ENCODE data around the gene ACO2.
A peak's percentile ranks its signal among the peaks of the same experiment; 100 is the strongest.

Gene ACO2

DNA sequence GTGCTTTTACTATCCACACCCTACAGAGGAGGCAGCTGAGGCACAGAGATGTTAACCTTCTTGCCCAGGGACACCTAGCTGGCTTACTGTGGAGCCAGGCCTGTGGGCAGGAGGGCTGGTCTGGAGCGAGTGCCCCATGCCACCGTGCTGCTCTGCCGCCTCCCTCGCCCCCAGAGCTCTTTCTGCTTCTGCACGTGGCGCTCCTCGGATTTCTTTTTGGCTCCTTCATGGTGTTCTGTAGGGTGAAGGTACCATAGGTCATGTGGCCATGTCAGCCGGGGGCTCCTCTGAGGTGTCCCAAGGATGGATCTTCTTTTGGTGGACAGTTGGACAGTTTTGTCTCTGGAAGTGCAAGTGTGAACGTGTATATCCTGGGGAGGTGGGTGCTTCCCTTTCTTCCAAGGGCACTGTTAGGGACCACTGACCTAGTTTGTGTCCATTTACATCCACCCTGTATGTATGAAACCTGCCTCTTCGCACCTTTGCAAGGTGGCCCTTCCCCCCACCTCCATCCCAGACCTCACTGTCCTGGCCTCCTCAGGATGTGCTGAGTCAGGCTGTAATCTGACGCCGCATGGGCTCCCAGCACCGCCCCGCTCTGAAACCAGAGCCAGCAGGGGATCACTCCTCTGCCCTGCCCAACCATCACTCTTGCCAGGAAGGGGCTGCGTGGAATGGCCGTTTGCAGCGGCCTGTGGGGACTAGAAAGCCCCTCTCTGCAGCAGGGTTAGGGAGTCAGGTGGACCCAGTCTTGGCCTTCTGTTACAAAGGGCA, 43.7 kb downstream of the ACO2 start (continued):
- TF ChIP-seq ZNF292 (tag by site-specific recombination; IDR thresholded peaks at IDR 0.05; ENCODE audit: borderline replicate concordance, low read depth): no peak
- TF ChIP-seq ZSCAN30 (tag by site-specific recombination; IDR thresholded peaks at IDR 0.05): no peak
- peak; percentile 75 for TF ChIP-seq WT1 (tag by site-specific recombination; IDR thresholded peaks at IDR 0.05)
- TF ChIP-seq, protein P1, sequence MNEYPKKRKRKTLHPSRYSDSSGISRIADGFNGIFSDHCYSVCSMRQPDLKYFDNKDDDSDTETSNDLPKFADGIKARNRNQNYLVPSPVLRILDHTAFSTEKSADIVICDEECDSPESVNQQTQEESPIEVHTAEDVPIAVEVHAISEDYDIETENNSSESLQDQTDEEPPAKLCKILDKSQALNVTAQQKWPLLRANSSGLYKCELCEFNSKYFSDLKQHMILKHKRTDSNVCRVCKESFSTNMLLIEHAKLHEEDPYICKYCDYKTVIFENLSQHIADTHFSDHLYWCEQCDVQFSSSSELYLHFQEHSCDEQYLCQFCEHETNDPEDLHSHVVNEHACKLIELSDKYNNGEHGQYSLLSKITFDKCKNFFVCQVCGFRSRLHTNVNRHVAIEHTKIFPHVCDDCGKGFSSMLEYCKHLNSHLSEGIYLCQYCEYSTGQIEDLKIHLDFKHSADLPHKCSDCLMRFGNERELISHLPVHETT (tag by site-specific recombination; IDR thresholded peaks at IDR 0.05): 0 out of 2 replicates have a peak, but pooled peaks have one; percentile 16
- TF ChIP-seq GLIS1 (tag by site-specific recombination; IDR thresholded peaks at IDR 0.05): peak; percentile 76
- 0 out of 2 replicates have a peak, but pooled peaks have one; percentile 56 for TF ChIP-seq ZFP37 (tag by site-specific recombination; IDR thresholded peaks at IDR 0.05)
- TF ChIP-seq, protein P2, sequence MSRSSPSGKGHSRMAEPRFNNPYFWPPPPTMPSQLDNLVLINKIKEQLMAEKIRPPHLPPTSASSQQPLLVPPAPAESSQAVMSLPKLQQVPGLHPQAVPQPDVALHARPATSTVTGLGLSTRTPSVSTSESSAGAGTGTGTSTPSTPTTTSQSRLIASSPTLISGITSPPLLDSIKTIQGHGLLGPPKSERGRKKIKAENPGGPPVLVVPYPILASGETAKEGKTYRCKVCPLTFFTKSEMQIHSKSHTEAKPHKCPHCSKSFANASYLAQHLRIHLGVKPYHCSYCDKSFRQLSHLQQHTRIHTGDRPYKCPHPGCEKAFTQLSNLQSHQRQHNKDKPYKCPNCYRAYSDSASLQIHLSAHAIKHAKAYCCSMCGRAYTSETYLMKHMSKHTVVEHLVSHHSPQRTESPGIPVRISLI (tag by site-specific recombination; IDR thresholded peaks at IDR 0.05): no peak
- no peak for TF ChIP-seq ZNF529 (tag by site-specific recombination; IDR thresholded peaks at IDR 0.05; ENCODE audit: insufficient replicate concordance)
- TF ChIP-seq, protein P3, sequence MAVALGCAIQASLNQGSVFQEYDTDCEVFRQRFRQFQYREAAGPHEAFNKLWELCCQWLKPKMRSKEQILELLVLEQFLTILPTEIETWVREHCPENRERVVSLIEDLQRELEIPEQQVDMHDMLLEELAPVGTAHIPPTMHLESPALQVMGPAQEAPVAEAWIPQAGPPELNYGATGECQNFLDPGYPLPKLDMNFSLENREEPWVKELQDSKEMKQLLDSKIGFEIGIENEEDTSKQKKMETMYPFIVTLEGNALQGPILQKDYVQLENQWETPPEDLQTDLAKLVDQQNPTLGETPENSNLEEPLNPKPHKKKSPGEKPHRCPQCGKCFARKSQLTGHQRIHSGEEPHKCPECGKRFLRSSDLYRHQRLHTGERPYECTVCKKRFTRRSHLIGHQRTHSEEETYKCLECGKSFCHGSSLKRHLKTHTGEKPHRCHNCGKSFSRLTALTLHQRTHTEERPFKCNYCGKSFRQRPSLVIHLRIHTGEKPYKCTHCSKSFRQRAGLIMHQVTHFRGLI (tag by site-specific recombination; IDR thresholded peaks at IDR 0.05): peak; percentile 97
- TF ChIP-seq ZNF223 (tag by site-specific recombination; IDR thresholded peaks at IDR 0.05): no peak
- TF ChIP-seq ZNF239 (tag by site-specific recombination; IDR thresholded peaks at IDR 0.05): no peak
- no peak for TF ChIP-seq SCRT2 (tag by site-specific recombination; IDR thresholded peaks at IDR 0.05)
- TF ChIP-seq ZNF548 (tag by site-specific recombination; IDR thresholded peaks at IDR 0.05): peak; percentile 46; the same call in 1 of the 2 replicates
- TF ChIP-seq ZNF37A (tag by site-specific recombination; IDR thresholded peaks at IDR 0.05): no peak
- no peak for TF ChIP-seq GFI1B (tag by site-specific recombination; IDR thresholded peaks at IDR 0.05)
- no peak for TF ChIP-seq ZNF112 (tag by site-specific recombination; IDR thresholded peaks at IDR 0.05)
- TF ChIP-seq SP2 (tag by site-specific recombination; IDR thresholded peaks at IDR 0.05): no peak
- TF ChIP-seq ZNF394 (tag by site-specific recombination; IDR thresholded peaks at IDR 0.05; ENCODE audit: borderline replicate concordance): no peak
- TF ChIP-seq ZNF623 (tag by site-specific recombination; IDR thresholded peaks at IDR 0.05): no peak
- TF ChIP-seq, protein P4, sequence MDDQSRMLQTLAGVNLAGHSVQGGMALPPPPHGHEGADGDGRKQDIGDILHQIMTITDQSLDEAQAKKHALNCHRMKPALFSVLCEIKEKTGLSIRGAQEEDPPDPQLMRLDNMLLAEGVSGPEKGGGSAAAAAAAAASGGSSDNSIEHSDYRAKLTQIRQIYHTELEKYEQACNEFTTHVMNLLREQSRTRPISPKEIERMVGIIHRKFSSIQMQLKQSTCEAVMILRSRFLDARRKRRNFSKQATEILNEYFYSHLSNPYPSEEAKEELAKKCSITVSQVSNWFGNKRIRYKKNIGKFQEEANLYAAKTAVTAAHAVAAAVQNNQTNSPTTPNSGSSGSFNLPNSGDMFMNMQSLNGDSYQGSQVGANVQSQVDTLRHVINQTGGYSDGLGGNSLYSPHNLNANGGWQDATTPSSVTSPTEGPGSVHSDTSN (CRISPR knock-in tag; IDR thresholded peaks at IDR 0.05): 0 out of 2 replicates have a peak, but pooled peaks have one; percentile 36
- TF ChIP-seq GLIS2 (tag by site-specific recombination; IDR thresholded peaks at IDR 0.05): peak; percentile 54; the same call in 1 of the 2 replicates
- TF ChIP-seq, protein P5, sequence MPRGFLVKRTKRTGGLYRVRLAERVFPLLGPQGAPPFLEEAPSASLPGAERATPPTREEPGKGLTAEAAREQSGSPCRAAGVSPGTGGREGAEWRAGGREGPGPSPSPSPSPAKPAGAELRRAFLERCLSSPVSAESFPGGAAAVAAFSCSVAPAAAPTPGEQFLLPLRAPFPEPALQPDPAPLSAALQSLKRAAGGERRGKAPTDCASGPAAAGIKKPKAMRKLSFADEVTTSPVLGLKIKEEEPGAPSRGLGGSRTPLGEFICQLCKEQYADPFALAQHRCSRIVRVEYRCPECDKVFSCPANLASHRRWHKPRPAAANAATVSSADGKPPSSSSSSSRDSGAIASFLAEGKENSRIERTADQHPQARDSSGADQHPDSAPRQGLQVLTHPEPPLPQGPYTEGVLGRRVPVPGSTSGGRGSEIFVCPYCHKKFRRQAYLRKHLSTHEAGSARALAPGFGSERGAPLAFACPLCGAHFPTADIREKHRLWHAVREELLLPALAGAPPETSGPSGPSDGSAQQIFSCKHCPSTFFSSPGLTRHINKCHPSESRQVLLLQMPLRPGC (tag by site-specific recombination; IDR thresholded peaks at IDR 0.05): no peak
- no peak for TF ChIP-seq ZNF654 (tag by site-specific recombination; IDR thresholded peaks at IDR 0.05; ENCODE audit: low read depth)
- TF ChIP-seq, protein P6, sequence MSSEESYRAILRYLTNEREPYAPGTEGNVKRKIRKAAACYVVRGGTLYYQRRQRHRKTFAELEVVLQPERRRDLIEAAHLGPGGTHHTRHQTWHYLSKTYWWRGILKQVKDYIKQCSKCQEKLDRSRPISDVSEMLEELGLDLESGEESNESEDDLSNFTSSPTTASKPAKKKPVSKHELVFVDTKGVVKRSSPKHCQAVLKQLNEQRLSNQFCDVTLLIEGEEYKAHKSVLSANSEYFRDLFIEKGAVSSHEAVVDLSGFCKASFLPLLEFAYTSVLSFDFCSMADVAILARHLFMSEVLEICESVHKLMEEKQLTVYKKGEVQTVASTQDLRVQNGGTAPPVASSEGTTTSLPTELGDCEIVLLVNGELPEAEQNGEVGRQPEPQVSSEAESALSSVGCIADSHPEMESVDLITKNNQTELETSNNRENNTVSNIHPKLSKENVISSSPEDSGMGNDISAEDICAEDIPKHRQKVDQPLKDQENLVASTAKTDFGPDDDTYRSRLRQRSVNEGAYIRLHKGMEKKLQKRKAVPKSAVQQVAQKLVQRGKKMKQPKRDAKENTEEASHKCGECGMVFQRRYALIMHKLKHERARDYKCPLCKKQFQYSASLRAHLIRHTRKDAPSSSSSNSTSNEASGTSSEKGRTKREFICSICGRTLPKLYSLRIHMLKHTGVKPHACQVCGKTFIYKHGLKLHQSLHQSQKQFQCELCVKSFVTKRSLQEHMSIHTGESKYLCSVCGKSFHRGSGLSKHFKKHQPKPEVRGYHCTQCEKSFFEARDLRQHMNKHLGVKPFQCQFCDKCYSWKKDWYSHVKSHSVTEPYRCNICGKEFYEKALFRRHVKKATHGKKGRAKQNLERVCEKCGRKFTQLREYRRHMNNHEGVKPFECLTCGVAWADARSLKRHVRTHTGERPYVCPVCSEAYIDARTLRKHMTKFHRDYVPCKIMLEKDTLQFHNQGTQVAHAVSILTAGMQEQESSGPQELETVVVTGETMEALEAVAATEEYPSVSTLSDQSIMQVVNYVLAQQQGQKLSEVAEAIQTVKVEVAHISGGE (tag by site-specific recombination; conservative IDR thresholded peaks at IDR 0.05; ENCODE audit: low read depth): no peak
- no peak for TF ChIP-seq ZNF433 (tag by site-specific recombination; IDR thresholded peaks at IDR 0.05; ENCODE audit: low read depth)
- TF ChIP-seq ZNF664 (tag by site-specific recombination; IDR thresholded peaks at IDR 0.05): no peak
- TF ChIP-seq, protein P7, sequence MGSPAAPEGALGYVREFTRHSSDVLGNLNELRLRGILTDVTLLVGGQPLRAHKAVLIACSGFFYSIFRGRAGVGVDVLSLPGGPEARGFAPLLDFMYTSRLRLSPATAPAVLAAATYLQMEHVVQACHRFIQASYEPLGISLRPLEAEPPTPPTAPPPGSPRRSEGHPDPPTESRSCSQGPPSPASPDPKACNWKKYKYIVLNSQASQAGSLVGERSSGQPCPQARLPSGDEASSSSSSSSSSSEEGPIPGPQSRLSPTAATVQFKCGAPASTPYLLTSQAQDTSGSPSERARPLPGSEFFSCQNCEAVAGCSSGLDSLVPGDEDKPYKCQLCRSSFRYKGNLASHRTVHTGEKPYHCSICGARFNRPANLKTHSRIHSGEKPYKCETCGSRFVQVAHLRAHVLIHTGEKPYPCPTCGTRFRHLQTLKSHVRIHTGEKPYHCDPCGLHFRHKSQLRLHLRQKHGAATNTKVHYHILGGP (tag by site-specific recombination; IDR thresholded peaks at IDR 0.05): no peak
- TF ChIP-seq ZNF677 (tag by site-specific recombination; IDR thresholded peaks at IDR 0.05): no peak
